Heart left ventricle (tissue), 13 donors: ENCODE results near the gene TMEM182.

Experiments used
- CTCF ChIP-seq, 12 donors: fragments of 200-600 bp; sonication (generic) in 4 of 12; IDR thresholded peaks; one replicate each; pipeline versions ENCODE4 v1.5.0 to v1.8.0; 2018 to 2022; ENCODE audit warnings: antibody characterized with exemption in 12 of 12, mild to moderate bottlenecking in 5 of 12
- POLR2A ChIP-seq, 2 donors: fragments of 450-650 bp; IDR thresholded peaks; one replicate each; pipeline ENCODE4 v1.6.1; 2017; ENCODE audit warnings: antibody characterized with exemption in 2 of 2, mild to moderate bottlenecking in 2 of 2, moderate library complexity in 2 of 2
- donor health status: ischemic (EF 13 %, LVEDD 7.1; RV severe dilation, severe dysfunction).
- donor health status: DM: no; HTN: yes; CAD: no.
- donor health status: DM: no; HTN: no; CAD: no.
- donor health status: ischemic (EF 25% LVEDD 6.9; RV normal size, moderate dysfunction).
- donor health status: ischemic (EF 25% LVEDD 5.7; RV mildly dilated, moderate dysfunction).
- donor health status: ischemic (EF 35%, LVEDD 5.7; RV mildly dilated, moderate dysfunction).
- donor health status: nonischemic (EF 11% LVEDD 7.7; RV severe dilation, severe dysfunction).
- donor health status: DM: yes; HTN: yes; CAD: no.
- donor health status: PGD.
- donor health status: ischemic (EF 29% LVEDD 5.4; RV normal size, mild dysfunction).
- donor health status: nonischemic (EF 23%, LVEDD 6.1; RV moderate dilation, normal function).

DNA sequence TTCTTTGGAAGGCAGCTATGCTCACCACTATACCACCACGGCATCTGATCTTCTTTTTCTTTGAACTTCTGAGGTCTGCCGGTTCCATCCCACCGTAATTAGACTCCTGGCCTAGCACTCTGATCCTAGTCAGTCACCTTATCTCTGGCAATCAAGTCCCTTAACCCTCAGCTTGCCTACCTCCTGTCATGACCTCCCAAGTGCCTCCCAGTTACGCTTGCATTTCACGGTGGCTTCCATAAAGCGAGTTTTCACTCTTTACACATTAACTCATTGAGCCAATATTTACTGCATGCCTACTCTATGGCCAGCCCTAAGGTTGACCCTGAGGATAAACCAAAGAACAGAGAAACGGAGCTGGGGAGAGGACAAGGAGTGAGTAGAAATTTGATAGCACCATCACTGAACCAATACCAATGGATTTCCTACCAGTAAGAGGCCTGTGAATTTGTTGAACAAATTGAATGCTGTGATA, 37.8 kb upstream of the TMEM182 start:
- no peak for TF ChIP-seq CTCF (IDR thresholded peaks at IDR 0.05)
- TF ChIP-seq POLR2A (IDR thresholded peaks at IDR 0.05) = no peak
